ENCODE measurements around the gene ZNF878.
A peak's percentile ranks its signal among the peaks of the same experiment; 100 is the strongest.

Gene ZNF878

GRCh38 chr19:12035220-12036172, 17.3 kb downstream of the ZNF878 start, which contains the start of gene ZNF433:
ZNF433 (minus strand) TSS chr19:12035679; CDS start chr19:12035539, 140 bp downstream.
- peak in 1 of 3 donors; percentile 65 for DNase-seq (ENCODE audit: low read depth in 3 of 3, low spot score in 1 of 3)

DNA sequence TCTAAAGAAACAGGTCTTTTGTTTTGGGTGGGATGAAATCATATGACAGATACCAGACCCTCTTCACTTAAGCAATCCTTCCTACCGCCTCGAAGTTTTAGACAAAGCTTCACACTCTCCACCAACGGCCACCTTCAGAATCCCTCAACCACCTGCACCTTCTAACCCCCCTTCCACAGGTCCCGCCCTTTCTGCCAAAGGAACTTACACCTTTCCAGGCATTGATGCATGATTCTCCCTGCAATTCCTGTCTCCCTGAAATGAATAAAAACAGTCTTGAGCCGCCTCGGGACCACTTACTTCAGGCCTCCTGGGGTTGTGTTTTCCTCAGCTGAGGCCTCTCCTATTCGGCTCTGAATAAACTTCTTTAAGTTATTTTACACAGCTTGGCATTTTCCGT, 18.1 kb downstream of the ZNF878 start:
- DNase-seq (ENCODE audit: low read depth in 3 of 3, low spot score in 1 of 3): no peak

- DNase-seq (ENCODE audit: low read depth in 3 of 3, low spot score in 1 of 3): no peak
These were observed 18.6 kb downstream of the ZNF878 start for GRCh38 chr19:12034198-12034597.

- DNase-seq (ENCODE audit: low read depth in 3 of 3, low spot score in 1 of 3): no peak
These were observed 37.0 kb downstream of the ZNF878 start for GRCh38 chr19:12015753-12016116.

- no peak for DNase-seq (ENCODE audit: low read depth in 3 of 3, low spot score in 1 of 3)
These were observed 37.6 kb downstream of the ZNF878 start for GRCh38 chr19:12015015-12015752.

GRCh38 chr19:12000152-12000981, 52.4 kb downstream of the ZNF878 start:
- DNase-seq (ENCODE audit: low read depth in 3 of 3, low spot score in 1 of 3): no peak

DNA sequence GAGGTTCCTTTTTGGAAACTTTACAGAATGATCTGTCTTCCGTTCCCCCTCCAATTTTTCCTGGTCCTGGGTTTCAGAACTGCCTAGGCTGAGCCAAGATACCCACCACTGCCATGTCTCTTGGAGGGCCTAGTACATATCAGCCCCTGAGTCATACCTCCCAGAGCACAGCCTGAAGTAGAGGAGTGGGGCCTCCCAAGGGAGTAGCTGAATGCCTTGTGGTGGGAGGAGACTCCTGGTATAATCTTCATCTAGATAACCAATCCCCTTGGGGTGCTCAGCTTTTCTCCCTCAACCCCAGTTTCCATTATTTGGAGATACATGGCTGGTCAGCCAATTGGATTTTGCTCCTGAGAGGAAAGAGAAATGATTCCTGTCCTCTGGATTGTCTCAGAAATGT, 57.6 kb downstream of the ZNF878 start:
- no peak for DNase-seq (ENCODE audit: low read depth in 3 of 3, low spot score in 1 of 3)
